Neural cell (in vitro differentiated cells): ENCODE data around the gene COL4A2.

ENCODE experiments used
- CTCF ChIP-seq: fragments of 450-650 bp; IDR thresholded peaks from 2 replicates; pipeline ENCODE4 v1.5.1; 2014; ENCODE audit warnings: antibody characterized with exemption, mild to moderate bottlenecking, moderate library complexity; ENCODE audit not compliant: poor library complexity, severe bottlenecking
- EZH2 ChIP-seq: fragments of 200-600, 300-800 bp; shearing (Covaris generic), sonication (generic); IDR thresholded peaks from 2 replicates; pipeline ENCODE4 v1.6.1; 2014; ENCODE audit warnings: antibody characterized with exemption, low read length, borderline replicate concordance, mild to moderate bottlenecking; ENCODE audit not compliant: insufficient read depth, poor library complexity, severe bottlenecking
- MXI1 ChIP-seq: fragments of 450-650 bp; conservative IDR thresholded peaks from 2 replicates; pipeline ENCODE4 v1.6.1; 2014; ENCODE audit warnings: antibody characterized with exemption, mild to moderate bottlenecking; ENCODE audit not compliant: poor library complexity, severe bottlenecking
- POLR2AphosphoS5 ChIP-seq: IDR thresholded peaks from 2 replicates; pipeline ENCODE4 v1.6.1; 2012
- TAF1 ChIP-seq: IDR thresholded peaks from 2 replicates; pipeline ENCODE4 v1.6.1; 2012; ENCODE audit warnings: low read depth

DNA sequence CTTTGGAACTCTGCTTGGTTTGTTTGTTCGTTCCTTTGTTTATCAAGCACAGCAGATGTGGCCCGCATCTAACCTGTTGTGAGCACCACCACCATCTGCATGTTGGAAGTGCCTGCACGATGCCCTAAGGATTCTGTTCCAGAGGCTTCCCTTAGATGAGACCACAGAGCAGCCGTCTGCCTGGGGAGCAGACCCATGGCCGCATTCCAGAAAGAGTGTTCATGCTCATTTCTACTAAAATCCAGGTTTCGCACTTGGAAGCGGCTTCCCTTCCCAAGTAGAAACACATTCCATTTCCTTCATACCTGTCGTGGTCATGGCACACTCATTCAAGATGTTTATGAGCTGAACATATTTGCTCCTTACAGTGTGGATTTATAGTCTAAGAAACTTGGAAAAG is 27.2 kb downstream of the COL4A2 start:
- TF ChIP-seq MXI1 (no peak), EZH2 (no peak), TAF1 (no peak), POLR2AphosphoS5 (no peak), CTCF (no peak)
